Stimulated activated CD4-positive, alpha-beta T cell treated with anti-CD3 and anti-CD28 coated beads, Interleukin-4, amount 100 ng/mL, for 48 hours (primary cell): Measurements from ENCODE around the gene AK6.
A peak's percentile ranks its signal among the peaks of the same experiment; 100 is the strongest.
"Not testable (repeated sequence)": the region's sequence is repeated elsewhere in the genome, so short reads cannot be mapped to it uniquely, and the experiment has no call there.

ENCODE experiments used
- DNase-seq, 2 donors: peaks; one replicate each; pipeline ENCODE4 v3.0.0-alpha.2; 2020; ENCODE audit warnings: low read depth in 2 of 2

The AK6 gene

GRCh38 chr5:69335341-69335935, 33.9 kb downstream of the AK6 start:
- DNase-seq, result no peak

DNA sequence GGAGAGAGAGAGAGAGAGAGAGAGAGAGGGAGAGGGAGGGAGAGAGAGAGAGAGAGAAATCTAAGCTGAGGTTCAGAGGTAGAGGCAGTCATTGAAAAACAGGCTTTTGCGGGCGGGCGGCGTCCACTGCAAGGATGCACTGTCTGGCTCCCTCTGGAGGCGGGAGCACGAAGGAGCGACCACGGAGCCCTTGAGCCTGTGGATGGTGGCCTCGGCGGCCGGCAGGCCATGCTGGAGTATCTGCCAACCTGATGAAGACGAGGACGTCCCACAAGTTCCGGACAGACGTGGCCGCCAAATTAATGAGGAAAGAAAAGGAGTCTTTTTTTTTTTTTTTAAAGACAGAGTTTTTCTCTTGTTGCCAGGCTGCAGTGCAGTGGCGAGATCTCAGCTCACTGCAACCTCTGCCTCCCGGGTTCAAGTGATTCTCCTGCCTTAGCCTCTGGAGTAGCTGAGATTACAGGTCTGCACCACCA, 34.5 kb downstream of the AK6 start:
- DNase-seq, result peak; percentile 58 to 75

DNA sequence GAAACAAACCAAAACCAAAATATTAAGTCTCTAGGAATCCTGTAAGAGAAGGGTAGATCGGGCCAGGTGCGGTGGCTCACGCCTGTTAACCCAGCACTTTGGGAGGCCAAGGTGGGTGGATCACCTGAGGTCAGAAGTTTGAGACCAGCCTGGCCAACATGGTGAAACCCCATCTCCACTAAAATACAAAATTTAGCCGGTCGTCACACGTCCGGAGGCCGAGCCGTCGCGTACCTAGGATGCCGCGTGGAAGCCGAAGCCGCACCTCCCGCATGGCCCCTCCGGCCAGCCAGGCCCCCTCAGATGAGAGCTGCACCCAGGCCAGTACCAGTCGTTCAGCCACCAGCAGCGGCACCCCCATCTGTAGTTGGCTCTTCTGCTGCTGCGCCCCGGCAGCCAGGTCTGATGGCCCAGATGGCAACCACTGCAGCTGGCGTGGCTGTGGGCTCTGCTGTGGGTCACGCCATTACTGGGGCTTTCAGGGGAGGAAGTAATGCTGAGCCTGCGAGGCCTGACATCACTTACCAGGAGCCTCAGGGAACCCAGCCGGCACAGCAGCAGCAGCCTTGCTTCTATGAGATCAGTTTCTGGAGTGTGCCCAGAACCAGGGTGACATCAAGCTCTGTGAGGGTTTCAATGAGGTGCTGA, 35.5 kb downstream of the AK6 start:
- not testable (repeated sequence) for DNase-seq

- no peak for DNase-seq
Measured at GRCh38 chr5:69331528-69332445, 37.5 kb downstream of the AK6 start.

- DNase-seq, result no peak
Measured at GRCh38 chr5:69329905-69330489, 39.3 kb downstream of the AK6 start.

DNA sequence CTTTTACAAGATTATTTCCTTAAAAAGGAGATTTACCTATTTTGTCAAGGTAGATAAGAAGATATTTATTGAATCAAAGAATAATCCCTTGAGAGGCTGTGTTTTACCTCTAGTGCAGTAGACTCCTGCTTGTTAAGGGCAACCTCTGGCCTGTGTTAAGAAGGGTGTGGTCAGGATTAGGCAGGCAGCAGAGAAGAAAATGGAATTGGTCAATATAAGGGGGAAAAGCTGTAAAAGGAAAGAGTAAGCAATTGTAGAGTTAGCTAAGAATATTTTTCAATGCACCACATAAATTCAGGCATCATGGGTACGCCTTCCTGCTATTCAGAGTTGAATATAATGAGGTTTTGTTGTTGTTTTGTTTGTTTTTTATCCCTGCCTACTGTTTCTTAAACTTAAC, 43.0 kb downstream of the AK6 start:
- no peak for DNase-seq

GRCh38 chr5:69317391-69317790, 51.9 kb downstream of the AK6 start:
- DNase-seq, result no peak

GRCh38 chr5:69315972-69316371, 53.3 kb downstream of the AK6 start:
- no peak for DNase-seq

GRCh38 chr5:69313428-69313827, 55.9 kb downstream of the AK6 start:
- DNase-seq, result no peak

DNA sequence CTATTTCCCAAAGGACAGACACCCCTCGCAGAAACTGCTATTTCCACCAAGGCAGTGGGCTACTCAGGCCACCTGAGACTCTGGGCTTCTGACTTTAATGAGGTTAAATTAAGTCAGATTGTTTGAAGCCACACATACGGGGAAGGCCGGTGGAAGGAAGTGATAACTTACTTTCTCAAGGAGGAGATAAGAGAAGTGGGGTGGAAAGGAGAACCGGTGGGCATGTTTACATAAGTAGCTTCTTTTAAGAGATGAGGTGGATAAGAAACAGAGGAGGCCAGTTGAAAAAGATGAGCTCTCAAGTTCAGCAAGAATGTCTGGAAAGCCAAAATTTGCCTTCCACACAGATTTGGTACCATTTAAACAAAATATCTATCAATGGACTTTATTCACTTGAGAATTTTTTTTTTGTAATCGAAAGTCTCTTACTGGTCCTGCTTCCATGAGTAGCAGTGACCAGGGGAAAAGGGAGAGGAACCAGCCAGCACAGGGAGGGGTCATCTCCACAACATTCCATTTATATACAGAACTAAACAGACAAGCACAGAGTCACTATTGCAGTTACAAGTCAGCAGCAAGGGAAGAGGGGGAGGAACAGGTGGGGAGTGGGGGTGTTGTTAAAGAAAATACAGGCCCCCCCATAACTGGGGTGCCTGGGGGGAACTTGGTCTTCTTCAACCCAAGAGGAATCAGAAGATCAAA, 56.7 kb downstream of the AK6 start:
- no peak for DNase-seq

- no peak for DNase-seq
Measured at GRCh38 chr5:69309380-69309779, 59.9 kb downstream of the AK6 start.

- DNase-seq, result peak in 1 of 2 donors; percentile 8
Measured at GRCh38 chr5:69308046-69308553, 61.2 kb downstream of the AK6 start.

DNA sequence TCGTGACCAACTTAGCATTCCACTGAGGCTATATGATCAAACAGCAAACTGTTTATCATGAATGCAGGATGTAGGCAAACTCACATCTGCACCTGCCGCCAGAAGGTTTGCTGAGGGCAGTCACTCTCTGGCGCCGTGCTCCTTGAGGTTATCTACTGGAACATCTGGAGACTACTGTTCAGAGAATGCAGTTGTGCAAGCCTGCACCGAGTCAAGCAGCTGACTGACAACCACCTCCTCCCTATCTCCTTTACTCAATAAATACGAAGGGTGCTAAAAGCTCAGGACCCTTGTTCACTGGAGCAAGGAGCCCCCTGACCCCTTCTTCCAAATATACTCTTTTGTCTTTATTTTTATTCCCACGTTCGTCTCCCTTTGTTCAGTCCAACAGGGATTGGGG, 63.8 kb downstream of the AK6 start:
- no peak for DNase-seq
